ENCODE measurements around the gene ZNF138.
"Not testable (repeated sequence)": the region's sequence is repeated elsewhere in the genome, so short reads cannot be mapped to it uniquely, and the experiment has no call there.

DNA sequence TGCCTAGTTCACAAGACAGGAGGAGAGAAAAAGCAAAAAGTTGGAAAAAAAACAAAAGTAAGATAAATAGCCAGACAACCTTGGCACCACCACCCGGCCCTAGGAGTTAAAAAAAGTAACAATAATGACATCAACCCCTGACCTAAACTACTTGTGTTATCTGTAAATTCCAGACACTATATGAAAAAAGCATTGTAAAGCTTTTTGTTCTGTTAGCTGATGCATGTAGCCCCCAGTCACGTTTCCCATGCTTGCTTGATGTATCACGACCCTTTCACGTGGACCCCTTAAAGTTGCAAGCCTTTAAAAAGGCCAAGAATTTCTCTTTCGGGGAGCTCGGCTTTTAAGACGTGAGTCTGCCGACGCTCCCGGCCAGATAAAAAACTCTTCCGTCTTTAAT, 5.0 kb upstream of the ZNF138 start:
- TF ChIP-seq POLR2A (IDR thresholded peaks at IDR 0.05), result not testable (repeated sequence)
- TF ChIP-seq, protein P1, sequence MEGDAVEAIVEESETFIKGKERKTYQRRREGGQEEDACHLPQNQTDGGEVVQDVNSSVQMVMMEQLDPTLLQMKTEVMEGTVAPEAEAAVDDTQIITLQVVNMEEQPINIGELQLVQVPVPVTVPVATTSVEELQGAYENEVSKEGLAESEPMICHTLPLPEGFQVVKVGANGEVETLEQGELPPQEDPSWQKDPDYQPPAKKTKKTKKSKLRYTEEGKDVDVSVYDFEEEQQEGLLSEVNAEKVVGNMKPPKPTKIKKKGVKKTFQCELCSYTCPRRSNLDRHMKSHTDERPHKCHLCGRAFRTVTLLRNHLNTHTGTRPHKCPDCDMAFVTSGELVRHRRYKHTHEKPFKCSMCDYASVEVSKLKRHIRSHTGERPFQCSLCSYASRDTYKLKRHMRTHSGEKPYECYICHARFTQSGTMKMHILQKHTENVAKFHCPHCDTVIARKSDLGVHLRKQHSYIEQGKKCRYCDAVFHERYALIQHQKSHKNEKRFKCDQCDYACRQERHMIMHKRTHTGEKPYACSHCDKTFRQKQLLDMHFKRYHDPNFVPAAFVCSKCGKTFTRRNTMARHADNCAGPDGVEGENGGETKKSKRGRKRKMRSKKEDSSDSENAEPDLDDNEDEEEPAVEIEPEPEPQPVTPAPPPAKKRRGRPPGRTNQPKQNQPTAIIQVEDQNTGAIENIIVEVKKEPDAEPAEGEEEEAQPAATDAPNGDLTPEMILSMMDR (IDR thresholded peaks at IDR 0.05 in 4 of 5, conservative IDR thresholded peaks at IDR 0.05 in 1 of 5), result not testable (repeated sequence)
